T47D (cell line): ENCODE measurements around the gene MPDU1.
A peak's percentile ranks its signal among the peaks of the same experiment; 100 is the strongest.
"Not testable (repeated sequence)": the region's sequence is repeated elsewhere in the genome, so short reads cannot be mapped to it uniquely, and the experiment has no call there.

Experiments used
- DNase-seq, 2 experiments: peaks; one replicate each; pipeline versions ENCODE4 v3.0.0 to v3.0.0-alpha.2; 2011 to 2012; ENCODE audit warnings: low read depth in 1 of 2, low spot score in 1 of 2
- JUND ChIP-seq: IDR thresholded peaks from 2 replicates; pipeline ENCODE4 v1.6.1; 2012; ENCODE audit warnings: low read depth
- in situ Hi-C: cut with HindIII; loops from 2 replicates; pipeline ENCODE4 v1.10.0; 2016; ENCODE audit warnings: low sequenced_read_pairs, low pct_unique_long_range_greater_than_20kb

The MPDU1 gene

DNA sequence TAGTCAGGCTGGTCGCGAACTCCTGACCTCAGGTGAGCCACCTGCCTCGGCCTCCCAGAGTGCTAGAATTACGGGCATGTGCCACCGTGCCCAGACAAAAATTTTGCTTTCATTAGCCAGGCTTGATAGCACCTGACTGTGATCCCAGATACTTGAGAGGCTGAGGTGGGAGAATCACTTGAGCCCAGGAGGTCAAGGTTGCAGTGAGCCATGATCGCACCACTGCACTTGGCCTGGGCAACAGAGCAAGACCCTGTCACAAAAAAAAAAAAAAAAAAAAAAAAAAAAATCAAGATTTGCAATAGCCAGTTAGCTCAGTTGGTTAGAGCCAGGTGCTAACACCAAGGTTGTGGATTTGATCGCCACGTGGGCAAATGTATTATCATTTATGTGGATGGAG lies 37.2 kb downstream of the MPDU1 start:
- DNase-seq = no peak
- in situ Hi-C loops = no loop called here
- TF ChIP-seq JUND = no peak

GRCh38 chr17:7623661-7624060 lies 40.0 kb downstream of the MPDU1 start:
- no peak for DNase-seq
- in situ Hi-C loops = no loop called here
- TF ChIP-seq JUND = no peak

DNA sequence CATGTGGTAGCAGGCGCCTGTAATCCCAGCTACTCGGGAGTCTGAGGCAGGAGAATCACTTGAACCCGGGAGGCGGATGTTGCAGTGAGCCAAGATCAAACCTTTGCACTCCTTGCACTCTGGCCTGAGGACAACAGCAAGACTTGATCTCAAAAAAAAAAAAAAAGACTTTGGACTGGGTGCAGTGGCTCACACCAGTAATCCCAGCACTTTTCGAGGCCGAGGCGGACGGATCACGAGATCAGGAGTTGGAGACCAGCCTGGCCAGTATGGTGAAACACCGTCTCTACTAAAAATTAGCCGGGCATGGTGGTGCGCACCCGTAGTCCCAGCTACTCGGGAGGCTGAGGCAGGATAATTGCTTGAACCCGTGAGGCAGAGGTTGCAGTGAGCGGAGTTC lies 42.1 kb downstream of the MPDU1 start:
- in situ Hi-C loops, DNase-seq: not testable (repeated sequence)

- in situ Hi-C loops = no loop called here
- no peak for TF ChIP-seq JUND
- DNase-seq = no peak
Observed at GRCh38 chr17:7626307-7626706, 42.7 kb downstream of the MPDU1 start.

- no peak for TF ChIP-seq JUND
- no peak for DNase-seq
- in situ Hi-C loops = no loop called here
Observed at GRCh38 chr17:7626956-7627249, 43.3 kb downstream of the MPDU1 start.

GRCh38 chr17:7627250-7628121 lies 43.8 kb downstream of the MPDU1 start, which contains the start of gene SAT2:
Gene SAT2, minus strand, starts transcription at chr17:7627821. Its CDS starts 186 bp downstream, at chr17:7627635.
- TF ChIP-seq JUND = no peak
- in situ Hi-C loops = no loop called here
- peak; percentile 90 to 94 for DNase-seq

DNA sequence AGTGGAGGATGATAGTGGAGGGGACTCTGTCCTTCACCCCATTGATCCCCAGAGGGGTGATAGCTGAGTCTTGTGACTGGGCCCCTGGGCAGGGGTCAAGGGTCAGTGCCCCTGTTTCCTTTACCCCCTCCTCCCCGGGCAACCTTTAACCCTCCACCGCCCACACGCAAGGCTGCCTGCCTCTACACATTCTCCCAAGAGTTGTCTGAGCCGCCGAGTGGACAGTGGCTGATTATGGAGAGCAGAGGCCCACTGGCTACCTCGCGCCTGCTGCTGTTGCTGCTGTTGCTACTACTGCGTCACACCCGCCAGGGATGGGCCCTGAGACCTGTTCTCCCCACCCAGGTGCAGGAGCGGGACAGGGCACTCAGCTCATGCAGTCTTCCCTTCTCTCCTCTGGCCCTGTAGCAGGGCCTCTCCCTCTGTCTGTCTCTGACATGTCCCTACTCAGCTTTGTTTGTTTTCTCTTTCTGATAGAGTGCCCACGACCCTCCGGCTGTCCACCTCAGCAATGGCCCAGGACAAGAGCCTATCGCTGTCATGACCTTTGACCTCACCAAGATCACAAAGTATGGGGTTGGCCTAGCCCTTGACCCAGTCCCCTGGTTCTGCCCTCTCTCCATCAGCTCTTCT lies 46.4 kb downstream of the MPDU1 start, which contains the start of gene SHBG:
Gene SHBG, plus strand, starts transcription at position 197 of the 633 bp plus-strand sequence. Its CDS starts 38 bp downstream, at position 235.
- TF ChIP-seq JUND = no peak
- DNase-seq = no peak
- in situ Hi-C loops = no loop called here

GRCh38 chr17:7631398-7632380 lies 48.0 kb downstream of the MPDU1 start:
- DNase-seq = no peak
- TF ChIP-seq JUND = no peak
- in situ Hi-C loops = no loop called here

DNA sequence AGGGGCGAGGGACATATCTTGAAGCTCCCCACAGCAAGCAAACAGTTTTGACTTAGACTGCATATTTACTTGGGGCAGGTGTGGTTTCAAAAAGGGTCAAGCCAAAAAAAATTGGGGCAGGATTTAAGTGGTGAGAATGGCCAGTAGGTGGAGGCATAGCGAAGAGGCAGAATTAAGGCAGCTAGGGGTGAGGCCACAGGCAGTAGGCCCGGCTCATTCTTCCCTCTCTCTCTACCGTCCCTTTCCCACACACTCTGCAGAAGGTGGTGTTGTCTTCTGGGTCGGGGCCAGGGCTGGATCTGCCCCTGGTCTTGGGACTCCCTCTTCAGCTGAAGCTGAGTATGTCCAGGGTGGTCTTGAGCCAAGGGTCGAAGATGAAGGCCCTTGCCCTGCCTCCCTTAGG lies 48.8 kb downstream of the MPDU1 start:
- no peak for TF ChIP-seq JUND
- peak; percentile 69 to 74 for DNase-seq
- in situ Hi-C loops = no loop called here

DNA sequence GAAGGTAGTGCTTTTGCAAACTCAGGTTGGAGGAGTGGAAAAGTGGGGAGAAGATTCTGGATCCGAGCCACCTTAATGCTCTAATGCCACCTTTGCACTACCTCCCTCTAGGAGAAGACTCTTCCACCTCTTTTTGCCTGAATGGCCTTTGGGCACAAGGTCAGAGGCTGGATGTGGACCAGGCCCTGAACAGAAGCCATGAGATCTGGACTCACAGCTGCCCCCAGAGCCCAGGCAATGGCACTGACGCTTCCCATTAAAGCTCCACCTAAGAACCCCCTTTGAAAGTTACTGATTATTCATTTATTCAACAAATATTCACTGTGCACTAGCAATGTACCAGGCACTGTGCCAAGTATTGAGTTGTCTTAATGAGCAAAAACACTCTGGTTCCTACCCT lies 49.4 kb downstream of the MPDU1 start:
- in situ Hi-C loops = no loop called here
- DNase-seq = no peak
- TF ChIP-seq JUND = no peak

GRCh38 chr17:7634384-7634783 lies 50.7 kb downstream of the MPDU1 start:
- in situ Hi-C loops = no loop called here
- no peak for TF ChIP-seq JUND
- DNase-seq = peak in 1 of 2 experiments; percentile 47

- in situ Hi-C loops = no loop called here
- no peak for TF ChIP-seq JUND
- no peak for DNase-seq
Observed at GRCh38 chr17:7636163-7636562, 52.5 kb downstream of the MPDU1 start.
